GM19239 (cell line): ENCODE measurements around the gene ACOXL.
A peak's percentile ranks its signal among the peaks of the same experiment; 100 is the strongest.

Experiments used
- DNase-seq: peaks from one replicate; pipeline ENCODE4 v3.0.0; 2011; ENCODE audit warnings: low spot score; ENCODE audit not compliant: insufficient read length
- FAIRE-seq: peaks from 2 replicates; lab custom pipeline; 2011; peaks lifted over from hg19 to GRCh38; lab: Jason Lieb, UNC

ACOXL gene

DNA sequence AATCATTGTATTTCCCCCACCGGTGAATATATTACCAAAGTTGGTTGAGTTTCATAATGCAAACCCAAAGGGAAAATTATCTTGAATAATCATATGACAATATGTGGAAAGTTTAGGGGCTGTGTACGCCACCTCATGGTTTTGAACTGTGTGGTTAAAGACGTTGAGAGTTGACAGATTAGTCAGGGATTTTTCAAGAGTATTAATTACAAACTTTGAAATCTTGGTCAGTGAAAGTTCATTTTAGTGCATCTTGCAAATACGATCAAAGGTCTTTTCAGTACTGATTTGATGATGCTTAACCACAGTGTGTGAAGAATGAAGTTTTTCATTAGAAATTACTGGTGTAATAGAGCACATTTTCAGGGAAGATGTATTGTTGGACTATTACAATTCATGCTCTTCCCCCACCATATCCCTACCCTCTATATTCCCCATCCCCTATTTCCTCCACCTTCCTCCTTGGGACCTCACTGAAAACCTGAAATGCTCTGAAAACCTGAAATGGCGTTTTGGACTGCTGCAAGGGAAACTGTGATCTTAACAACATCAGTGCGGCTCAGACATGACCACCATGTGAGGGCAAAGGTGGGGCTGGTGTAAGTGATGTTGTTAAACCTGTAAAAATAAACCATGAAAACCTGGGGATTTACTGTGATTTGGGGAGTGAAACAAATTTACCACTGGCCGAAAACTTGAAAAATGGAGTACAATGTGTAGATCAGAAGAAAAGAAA is 383.8 kb downstream of the ACOXL start:
- DNase-seq, result no peak
- FAIRE-seq, result peak; percentile 87

DNA sequence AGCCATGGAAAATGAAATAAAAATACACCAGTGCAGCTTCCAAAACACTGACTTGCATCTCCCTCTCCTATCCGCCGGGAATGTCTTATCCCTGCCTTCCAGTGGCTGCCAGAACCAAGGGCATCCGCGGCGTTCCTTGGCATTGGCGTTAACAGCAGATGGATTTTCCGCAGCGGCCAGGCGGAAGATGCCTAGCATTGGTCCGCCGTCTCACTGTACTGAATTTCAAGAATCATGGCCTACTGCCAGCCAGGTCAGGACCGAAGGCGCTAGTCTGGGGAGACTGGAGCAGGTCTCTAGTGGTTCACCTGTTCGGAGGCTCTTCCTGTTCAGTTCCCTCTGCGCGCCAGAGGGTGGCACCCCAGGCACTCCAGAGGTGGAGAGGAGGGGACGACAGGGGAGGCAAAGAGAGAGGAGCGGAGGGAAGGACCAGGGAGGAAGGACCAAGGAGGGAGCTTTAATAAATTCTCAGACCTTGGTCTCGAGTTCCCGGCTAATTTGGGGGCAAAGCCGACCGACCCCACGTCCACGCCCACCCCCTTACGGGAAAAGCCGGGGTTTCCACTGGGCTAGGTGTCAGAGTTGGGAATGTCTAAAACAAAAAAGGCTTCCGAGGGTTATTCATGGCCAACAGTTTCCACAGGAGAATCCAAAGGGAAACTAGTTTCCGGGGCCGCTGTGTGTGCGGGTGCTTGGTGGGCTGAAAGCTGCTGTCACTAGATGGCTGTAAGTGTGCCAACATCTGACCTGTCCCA is 384.6 kb downstream of the ACOXL start:
- peak; percentile 87 for FAIRE-seq
- DNase-seq, result no peak

DNA sequence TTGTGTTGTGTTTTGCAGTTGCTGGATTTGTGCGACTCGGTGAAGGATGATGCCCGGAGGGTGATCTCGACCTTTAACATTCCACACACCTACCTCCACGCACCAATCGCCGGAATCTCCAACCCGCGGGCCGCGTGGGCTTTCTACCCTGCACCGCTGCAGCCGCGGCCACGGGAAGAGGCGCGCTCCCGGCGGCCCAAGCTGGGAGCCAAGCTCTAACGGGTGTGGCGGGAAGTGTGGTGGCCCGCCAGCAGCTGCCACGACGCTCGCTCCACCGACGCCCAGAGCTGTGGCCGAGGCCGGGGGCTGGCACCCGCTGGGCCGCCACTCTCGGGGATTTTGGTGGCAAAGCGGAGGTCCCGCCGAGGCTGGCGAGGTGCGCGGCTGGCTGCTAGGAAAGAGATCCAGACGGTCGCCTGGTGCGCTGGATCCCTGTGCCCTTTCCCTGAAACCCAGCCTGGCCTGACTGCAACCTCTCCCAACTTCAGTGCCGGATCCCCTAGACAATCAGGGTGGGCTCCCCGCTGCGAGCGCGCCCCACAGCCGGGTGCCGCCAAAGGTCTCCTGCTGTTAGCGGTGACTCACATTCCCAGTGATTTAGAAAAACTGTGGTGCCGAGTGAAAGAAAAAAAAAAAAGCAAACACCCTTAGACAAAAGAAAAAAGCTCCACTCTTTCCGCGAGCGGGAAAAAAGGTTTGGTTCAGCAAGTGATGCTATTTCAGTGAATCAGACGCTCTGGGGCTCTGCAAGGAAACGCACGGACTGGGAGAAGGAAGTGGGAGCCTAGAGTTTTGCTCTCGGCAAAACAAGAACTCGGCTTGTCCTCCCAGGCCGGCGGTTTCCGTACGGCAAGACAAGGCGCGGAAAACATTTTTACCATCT is 385.5 kb downstream of the ACOXL start:
- DNase-seq (no peak), FAIRE-seq (peak; percentile 68)

DNA sequence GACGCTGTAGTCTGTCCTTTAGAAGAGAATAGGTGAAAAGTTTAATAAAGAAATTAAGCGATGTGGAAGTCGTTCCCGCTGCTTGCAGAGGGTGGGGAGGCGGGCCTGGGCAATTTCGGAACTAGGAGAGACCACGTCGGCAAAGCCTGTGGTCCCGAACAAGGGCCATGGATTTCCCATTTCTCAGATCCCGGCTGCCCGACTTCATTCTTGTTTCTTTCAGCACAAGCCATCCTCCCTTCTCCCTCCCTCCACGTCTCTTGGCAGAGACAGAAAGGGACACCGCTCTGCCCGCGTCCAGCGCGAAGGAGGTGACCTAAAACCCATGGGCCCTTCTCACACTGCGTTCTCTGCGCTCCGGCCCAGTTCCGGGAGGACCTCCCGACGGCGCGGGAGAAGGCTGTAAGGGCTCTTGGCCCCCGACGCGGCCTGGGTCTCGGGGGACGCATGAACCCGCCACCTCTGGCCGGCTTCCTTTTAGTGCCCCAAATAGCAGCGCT is 386.2 kb downstream of the ACOXL start:
- DNase-seq (no peak), FAIRE-seq (no peak)

DNA sequence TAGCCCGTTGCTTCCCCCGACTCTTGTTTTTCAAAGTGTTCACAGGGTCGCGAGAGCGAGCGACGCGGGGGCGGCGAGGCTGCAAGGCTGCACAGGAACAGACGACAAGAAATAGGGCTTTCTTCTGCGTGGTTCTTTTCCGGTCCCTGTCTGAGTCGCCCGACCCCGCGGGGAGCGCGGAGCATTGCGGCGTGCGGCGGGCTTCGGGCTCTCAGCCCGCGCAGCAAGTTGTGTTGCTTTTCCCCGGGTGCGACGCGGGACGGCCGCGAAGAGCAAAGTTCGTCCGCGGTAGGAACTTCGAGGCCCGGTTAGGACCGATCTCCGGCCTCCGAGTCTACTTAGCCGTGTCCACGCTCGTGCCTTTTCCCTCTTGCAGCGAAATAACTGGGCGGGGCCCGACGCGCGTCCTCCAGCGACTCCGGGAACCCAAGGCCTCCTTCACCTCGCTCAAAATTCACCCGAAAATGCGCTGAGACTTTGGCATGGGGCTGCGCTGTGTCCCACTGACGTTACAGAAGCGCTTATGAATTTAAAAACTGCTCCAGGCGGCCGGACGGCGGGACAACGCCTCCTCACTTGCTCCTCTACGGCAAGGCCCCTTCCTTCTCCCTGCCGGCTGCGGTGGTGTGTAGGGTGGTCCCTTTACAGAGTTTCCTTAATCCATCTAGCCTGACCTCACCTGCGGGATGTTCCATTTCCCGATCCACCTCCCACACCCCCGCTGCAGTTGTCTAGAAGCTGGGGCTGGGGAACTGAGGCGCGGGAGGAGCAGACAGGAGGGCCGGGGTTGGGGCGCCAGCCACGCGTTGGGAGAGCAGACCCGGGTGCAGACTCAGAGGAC is 386.8 kb downstream of the ACOXL start:
- DNase-seq, result no peak
- FAIRE-seq, result no peak

DNA sequence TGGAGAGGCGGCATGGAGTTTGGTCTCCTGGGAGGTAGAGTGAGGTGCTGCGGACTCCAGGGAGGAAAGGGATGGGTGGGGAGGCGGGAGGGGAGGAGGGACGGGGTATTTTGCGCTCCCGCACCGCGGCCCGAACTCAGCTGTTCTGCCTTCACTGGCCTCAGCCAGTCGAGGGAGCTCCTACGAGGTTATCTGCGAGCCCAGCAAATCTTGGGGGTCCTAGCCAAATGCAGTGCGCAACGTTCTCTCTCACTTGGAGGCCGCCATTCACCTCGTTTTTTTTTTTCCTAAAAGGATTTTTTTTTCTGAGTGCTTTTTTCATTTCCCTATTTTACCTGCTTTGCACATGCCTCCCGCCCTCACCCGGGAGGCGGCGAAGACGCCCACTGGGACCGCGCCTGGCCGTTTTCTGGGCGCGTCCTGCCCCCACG is 387.5 kb downstream of the ACOXL start:
- FAIRE-seq (no peak), DNase-seq (no peak)

DNA sequence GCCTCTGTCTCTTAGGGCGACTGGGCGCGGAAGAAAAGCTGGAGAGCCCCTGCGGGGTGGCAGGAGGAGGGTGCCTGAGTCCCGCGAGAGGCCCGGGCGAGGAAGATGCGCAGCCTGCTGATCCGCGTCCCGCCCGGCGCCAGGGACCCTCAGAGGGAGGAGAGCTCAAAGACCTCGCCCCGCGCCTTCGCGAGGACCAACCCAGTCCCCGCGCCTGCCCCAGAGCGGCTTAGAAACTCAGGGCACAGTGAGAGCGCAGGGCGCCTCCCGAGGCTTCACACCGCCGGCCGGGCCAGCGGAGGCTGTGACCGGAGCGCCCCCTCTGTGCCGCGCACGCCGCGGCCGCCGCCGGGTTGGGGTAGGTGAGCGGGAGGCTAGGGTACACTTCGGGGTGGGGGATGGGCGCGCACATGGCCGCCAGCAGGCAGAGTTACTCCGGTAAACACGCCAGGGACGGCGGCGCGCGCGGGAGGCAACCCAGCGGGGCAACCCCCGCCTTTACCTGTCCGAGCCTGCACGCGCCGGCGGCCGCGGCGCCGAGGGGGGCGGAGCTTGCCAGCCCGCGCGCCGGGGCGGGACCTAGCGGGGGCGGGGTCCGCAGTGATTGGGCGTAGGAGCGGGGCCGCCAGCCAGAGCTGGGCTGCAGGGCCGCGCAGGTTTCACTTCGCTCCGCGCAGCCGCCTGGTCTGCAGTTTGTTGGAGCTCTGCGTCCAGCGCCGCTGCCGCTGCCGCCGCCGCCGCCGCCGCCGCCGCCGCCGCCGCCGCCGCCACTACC is 388.1 kb downstream of the ACOXL start, which contains the start of gene BCL2L11:
BCL2L11 (plus strand) TSS at position 662 of the 775 bp plus-strand sequence. CDS start 2,832 bp downstream, outside the sequence.
- DNase-seq (peak; percentile 73), FAIRE-seq (peak; percentile 86)

DNA sequence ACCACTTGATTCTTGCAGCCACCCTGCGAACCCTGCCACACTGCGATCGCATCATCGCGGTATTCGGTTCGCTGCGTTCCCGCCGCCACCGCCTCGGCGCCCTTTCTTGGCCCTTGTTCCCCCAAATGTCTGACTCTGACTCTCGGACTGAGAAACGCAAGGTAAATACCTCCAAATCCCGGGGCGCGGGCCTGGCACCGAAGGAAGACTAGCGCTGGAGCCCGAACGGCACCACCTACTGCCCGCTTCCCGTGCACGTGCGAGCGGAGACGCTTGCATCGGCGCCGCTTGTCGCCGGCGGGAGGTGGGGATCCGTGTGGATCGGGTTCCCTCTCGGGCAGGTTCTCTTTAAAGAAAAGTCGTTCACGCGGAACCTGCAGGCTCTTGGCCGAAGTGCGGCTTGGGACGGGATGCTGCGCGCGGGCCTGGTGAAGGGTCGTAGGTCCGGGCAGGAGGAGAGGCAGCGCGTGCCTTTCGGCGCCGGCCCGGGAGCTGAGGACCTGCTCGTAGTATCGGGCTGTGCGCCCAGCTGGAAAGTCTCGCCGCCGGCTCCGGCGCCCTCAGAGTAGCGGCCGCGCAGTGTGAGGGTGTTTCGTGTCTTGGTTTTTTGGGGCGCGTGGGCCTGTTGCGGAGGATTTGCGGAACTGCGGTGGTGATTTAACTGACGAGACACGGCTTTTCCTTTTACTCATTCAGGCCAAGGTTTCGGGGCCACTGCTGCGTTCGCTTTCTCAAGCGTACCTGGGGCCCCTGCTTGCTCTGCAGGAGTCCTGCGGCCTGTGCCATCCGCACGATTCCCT is 388.9 kb downstream of the ACOXL start:
- DNase-seq, result no peak
- FAIRE-seq, result no peak

DNA sequence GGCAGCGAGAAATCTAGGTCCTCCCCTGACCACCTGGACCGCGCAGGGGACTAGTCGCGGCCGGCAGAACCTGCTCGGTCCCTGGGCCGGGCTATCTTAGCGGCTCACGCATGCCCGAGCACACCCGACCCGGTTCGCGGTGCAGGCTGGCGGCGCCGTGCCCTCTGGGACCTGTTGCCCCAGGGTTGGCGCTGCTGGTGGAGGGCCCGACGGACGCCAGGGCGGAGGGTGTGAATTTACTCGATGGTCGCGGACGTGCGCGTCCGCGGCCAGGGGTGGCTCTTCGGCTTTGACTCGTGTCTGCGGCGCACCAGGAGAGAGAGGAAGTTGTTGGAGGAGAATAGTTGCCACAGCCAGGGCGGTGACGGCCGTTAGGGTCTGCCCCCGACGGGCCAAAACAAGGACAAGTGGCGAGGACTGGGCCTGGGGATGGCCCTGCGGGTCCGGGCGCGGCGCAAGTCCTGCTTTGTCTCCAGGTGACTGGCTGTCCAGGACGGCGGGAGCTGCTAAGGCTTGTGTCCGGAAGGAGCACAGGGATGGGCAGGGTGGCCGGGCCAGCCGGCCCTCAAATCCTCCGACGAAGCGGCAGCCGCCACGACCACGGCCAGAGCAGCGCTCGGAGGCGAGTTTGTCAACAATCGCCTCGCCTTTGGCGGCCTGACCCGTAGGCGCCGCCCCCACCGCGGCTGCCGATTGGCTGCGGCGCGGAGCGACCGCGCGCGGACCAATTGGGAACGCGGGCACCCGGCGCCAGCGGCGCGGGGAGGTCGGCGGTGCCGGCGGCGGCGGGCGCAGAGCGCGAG is 389.7 kb downstream of the ACOXL start:
- FAIRE-seq (peak; percentile 37), DNase-seq (peak; percentile 73)

DNA sequence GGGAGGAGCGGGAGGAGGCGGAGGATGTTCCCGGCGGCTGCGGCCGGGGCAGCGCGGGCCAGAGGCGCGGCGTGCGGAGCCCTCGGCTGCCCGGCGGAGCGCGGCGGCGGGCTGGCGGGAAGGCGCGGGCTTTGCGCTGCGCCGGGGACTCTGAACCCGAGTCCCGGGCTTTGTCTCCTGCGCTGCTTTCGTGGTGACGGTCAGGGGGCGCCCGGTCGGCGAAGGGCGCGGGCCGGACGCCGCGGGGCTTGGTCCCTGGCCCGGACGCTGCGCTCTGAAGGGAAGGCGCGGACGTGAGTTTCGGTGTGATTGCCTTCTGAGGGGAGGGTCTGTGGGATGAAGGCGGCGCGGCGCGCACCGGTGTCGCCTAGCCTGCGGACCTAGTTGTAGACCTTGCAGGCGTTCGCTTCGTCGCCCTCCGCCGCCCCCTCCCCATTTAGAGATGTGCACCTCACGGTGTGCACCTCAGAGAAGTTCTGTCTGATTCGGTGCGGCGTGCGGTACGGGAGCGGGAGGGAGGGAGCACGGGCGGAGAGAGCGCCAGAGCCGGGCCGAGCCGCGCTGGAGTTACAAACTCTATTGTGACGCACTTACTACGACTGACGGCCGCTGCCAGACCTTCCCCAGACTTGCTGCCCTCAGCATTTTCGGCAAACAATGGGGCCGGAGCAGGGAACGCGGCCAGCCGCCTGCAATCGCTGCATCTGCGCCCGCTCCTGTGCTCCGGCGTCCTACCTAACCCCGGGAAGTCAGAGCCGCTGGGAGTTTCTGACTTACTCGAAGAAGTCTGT is 390.5 kb downstream of the ACOXL start:
- DNase-seq (no peak), FAIRE-seq (no peak)

DNA sequence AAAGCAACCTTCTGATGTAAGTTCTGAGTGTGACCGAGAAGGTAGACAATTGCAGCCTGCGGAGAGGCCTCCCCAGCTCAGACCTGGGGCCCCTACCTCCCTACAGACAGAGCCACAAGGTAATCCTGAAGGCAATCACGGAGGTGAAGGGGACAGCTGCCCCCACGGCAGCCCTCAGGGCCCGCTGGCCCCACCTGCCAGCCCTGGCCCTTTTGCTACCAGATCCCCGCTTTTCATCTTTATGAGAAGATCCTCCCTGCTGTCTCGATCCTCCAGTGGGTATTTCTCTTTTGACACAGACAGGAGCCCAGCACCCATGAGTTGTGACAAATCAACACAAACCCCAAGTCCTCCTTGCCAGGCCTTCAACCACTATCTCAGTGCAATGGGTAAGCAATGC is 391.4 kb downstream of the ACOXL start:
- no peak for DNase-seq
- no peak for FAIRE-seq

DNA sequence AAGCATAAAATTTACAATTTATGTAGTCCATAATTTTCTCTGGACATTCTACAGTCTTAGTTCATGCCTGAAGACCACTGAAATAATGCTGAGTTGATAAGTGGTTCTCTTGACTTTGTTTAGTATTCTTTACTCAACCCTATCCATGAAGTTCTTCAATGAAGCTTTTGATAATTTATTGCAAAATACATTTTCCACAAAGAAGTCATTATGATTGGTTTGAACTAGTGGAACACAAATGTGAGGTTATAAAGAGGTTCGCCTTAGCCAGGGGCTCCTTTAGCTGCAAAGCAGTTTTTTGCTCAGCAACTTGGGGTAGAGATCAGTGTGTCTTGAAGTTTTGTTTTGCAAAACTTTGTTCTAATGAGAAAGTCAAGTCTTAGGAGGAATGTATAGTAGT is 394.2 kb downstream of the ACOXL start:
- FAIRE-seq, result no peak
- DNase-seq, result no peak

DNA sequence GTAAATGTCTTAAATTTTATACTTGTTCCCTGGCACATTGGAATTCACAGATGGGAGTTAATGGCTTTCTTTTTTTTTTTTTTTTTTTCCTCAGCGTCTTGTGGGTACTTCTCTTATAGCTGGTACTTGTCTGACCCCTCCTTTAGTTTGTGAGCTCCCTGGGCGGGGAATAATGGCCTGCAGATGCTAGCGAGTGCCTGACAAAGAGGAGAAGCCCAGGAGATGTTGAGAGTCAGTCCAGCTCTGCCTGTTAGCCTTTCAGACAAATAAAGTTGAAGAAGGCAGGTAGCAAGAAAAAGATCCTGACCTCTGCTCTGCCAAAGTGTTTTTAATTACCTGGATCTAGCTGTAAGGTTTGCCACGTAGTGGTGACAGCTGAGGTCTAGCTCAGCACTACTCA is 395.0 kb downstream of the ACOXL start:
- no peak for FAIRE-seq

DNA sequence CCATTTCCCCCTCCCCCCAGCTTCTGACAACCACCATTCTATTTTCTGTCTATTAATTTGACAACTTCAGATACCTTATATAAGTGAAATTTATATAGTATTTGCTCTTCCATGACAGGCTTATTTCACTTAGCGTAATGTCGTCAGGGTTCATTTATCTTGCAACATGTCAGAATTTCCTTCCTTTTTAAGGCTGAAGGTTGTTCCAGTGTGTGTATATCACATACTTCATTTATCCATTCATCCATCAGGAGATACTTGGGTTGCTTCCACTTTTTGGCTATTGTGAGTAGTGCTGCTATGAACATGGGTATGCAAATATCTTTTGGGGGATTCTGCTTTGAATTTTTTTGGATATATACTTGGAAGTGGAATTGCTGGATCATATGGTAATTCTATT is 395.7 kb downstream of the ACOXL start:
- DNase-seq (no peak), FAIRE-seq (no peak)

More for the DNA sequence above, 395.0 kb downstream of the ACOXL start:
- no peak for DNase-seq

DNA sequence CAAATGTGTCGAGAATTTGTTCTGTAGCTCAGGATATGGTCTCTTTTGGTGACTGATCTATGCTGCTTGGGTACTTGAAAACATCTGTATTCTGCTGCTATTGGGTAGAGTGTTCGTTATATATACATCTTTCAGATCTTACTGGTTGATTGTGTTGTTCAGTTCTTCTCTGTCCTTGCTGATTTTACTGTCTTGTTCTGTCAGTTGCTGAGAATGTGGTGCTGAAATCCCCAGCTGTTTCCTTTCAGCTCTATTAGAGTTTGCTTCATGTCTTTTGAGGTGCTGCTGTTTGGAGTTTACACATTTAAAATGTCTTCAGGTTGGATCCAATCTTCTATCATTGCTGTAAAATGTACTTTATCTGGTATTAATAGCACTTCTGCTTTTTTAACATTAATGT is 401.2 kb downstream of the ACOXL start:
- FAIRE-seq, result peak; percentile 33
- no peak for DNase-seq

DNA sequence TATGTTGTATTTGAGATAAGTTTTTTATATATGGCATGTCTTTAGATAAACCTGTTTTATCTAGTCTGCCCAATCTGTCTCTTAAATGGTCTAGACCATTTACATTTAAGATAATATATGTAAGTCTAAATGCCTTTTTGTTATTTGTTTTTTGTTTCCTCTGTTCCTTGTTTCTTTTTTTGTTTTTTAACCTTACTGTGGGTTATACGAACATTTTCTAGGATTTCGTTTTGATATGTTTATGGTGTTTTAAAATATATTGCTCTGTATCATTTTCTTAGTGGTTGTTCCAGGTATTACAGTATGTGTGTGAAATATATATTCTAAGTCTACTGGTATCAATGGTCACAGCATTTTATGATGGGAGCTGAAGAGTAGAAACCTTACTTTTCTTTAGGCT is 401.7 kb downstream of the ACOXL start:
- no peak for DNase-seq
- FAIRE-seq, result no peak
